GM19099 (cell line): Measurements from ENCODE around the gene NFX1.

Experiments used
- POLR2A ChIP-seq: IDR thresholded peaks from 3 replicates; pipeline ENCODE4 v1.6.1; 2011; ENCODE audit warnings: low read depth; ENCODE audit not compliant: insufficient read length; ENCODE audit errors: extremely low read depth

The NFX1 gene

DNA sequence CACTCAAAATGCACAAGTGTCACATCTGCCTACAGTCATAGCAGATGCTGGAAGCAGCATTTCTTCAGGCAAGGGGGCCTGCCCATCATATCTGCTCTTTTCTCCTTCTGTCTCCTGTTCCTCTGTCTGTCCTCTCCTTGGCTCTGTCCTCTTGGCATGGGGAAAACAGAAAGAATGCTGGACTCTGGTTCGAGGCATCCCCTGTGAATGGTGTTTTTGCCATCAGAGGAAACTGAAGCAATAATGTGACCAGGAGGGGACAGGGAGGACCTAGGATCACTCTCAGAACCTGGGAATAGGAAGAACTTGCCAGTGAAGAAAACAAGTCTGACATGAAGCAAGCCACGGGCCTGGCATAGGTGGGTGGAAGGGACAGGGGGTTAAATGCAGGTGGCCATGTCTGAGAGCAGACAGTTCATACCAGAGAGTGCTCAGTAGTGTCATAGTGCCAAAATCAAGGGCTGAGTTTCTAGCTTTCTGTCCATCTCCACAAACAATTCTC, 76.7 kb downstream of the NFX1 start:
- no peak for TF ChIP-seq POLR2A

DNA sequence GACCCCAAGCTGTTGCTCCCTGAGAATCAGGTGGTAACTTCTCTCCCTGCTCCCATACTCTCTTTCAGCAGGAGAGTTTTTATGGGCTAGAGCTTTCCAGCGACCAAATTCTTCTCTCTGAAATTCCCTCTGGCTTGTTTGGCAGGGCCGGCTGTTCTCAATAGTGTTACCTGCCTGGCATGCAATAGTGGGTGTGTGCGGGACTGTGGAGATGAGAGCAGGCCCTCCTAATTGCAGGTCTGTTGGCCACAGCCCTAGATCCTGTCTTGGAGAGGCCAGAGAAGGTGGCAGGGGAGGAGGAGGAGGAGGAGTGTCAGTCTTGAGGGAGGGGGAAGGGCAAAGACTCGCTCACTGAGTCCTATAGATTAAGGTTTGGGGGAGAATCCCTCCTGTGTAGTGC, 82.6 kb downstream of the NFX1 start:
- no peak for TF ChIP-seq POLR2A

DNA sequence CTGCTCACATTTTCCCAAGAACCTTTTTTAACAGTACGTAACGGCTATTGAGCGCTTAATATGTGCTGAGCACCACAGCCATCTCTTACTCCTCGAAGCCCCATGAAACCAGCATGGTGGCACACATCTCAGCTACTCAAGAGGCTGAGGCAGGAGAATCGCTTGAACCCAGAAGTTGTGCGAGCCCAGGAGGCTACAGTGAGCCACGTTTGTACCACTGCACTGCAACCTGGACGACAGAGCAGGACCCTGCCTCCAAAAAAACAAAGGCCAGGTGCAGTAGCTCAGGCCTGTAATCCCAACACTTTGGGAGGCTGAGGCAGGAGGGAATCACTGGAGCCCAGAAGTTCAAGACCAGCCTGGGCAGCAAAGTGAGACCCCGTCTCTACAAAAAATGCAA, 83.9 kb downstream of the NFX1 start:
- no peak for TF ChIP-seq POLR2A

DNA sequence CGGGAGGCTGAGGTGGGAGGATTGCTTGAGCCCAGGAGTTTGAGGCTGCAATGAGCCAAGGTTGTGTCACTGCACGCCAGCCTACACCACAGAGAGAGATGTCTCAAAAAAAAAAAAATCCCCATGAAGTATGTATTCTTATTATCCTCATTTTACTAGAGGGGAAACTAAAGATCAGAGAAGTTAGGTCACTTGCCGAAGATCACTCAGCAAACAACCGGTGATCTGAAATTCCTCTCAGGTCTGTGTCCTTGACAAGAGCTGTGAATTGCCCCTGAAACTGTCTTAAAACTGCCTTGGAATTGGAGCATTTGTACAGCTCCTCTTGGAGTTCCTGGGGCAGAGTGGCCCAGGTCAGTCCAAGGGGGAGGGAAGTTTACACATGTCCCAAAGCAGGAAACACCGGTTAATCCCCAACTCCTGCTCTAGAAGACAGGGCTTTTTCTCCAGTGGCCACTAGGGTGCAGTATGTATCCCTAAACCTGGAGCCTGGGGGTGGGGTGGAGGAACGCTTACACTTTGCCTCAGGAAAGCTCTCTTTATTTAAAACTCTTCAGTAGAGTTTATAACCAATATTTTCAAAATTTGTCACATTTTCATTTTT, 84.4 kb downstream of the NFX1 start:
- no peak for TF ChIP-seq POLR2A

DNA sequence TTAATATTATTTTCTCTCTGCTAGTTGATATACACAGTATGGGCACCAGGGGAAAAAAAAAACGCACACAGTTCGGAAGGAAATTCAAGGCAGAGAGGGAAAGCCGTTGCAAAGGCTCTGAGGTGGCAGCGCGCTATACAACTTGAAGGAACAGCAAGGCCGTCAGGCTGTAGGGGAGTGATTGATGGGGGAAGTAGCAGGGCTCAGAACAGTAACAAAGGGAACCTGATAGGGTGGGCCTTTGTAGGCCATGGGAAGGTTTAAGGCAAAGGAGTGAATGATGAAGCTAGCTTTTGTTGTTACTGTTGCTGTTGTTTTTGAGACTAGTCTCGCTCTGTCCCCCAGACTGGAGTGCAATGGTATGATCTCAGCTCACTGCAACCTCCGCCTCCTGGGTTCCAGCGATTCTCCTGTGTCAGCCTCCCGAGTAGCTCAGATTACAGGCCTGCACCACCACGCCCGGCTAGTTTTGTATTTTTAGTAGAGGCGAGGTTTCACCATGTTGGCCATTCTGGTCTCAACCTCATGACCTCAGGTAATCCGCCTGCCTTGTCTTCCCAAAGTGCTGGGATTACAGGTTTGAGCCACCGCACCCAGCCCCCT, 85.0 kb downstream of the NFX1 start:
- TF ChIP-seq POLR2A: no peak

DNA sequence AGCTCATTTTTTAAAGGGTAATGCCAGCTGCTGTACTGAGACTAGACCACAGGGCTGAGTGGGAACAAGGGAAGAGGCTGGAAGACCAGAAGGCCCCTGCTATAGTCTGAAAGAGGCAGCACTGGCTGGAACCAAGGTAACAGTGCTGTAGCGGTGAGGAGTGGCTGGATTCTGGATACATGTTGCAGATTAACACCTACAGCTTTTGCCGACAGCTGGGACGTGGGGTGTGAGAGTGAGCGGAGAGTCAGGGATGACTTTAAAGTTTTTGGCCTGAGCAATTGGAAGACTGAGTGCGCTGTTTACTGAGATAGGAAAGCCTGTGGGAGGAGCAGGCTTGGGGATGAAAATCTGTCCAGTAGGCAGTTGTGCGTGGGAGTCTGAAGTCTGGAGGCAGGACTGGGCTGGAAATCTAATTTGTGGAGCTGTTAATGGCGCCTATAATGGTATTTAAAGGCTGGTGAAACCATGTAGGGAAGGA, 85.6 kb downstream of the NFX1 start:
- TF ChIP-seq POLR2A: no peak

DNA sequence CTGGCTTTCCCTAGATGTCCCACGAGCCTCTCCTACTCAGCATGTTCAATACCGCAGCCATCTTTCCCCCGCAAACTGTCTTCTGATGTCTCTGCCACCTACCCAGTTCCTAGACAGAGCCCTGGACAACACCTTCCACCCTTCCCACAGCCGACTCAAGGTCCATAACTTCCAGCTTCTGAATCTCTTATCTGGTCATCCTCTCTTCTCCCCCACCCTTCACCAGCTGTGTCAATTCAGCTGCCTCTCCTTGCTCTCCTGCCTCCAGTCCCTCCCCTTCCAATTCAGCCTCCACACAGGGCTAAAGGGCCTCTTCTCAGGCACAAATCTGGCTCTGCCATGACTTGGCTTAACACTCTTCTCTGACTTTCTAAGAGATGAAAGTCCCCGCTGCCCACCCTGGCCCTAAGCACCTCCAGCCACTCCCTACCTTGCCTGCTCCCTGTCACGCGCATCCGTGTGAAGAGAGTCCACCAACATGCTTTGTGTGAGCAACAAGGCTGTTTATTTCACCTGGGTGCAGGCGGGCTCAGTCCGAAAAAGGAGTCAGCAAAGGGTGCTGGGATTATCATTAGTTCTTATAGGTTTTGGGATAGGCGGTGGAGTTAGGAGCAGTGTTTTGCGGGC, 86.9 kb downstream of the NFX1 start:
- no peak for TF ChIP-seq POLR2A

DNA sequence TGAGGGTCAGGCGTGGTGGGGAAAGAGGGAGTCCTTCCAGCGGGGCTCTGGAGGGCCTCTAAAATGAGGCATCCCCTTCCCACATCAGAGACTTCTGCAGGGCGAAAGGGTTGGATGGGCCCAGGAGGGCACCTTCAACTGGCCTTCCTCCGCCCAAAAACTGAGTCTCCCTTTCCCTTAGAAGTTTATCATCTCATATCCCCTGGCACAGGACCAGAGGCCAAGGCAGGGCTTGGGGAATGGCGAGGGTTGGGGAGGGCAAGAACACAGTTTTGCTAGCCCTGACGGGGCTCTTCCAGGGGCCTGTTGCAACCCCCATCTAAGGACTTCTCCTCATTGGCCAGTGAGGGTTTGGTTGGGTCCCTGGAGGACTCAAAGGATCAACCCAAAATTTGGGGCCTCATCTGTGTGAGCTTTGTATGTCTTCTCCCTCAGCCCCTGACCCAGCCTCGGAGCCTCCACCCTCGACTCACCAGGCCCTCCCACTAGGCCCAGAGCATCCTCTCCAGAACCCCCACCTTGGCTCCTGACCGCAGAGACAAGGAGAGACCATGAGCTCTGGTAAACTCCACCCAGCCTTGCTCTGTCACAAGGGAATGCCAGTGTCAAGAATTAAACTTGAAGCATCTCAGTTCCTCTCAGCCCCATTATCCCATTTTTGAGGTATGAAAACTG, 87.9 kb downstream of the NFX1 start:
- TF ChIP-seq POLR2A: no peak

DNA sequence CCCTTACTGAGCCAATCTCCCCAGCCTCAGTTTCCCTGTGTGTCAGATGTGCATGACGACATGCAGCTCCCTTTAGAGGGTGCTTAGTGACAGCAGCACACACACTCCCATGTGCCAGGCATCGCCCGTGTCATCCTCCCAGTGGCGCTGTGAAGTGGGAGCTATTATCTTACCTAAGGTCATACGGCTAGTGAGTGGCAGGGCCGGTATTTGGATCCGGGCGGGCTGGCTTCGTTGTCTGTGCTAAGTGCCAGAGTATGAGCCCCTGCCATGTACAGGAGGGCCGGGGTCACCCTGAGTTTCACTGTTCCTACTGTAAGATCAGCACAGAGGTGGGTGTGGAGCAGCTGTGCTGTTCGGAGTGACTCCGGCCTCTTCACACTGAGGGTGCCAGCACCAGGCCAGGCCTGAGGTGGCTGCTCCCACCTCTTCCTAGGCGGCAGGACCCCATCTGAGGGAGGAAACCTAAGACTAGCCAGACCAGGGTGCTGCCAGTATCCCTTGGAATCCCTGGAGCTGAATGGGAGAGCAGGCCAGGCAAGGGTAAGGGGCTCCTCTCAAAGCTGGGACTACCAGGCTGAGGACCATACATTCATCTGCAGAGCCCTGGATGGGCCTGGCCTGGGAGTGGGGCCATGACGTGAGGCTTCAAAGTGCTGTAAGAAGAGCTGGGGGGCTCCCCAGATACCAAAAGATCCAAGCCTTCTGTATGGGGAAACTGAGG, 89.5 kb downstream of the NFX1 start:
- TF ChIP-seq POLR2A: no peak

DNA sequence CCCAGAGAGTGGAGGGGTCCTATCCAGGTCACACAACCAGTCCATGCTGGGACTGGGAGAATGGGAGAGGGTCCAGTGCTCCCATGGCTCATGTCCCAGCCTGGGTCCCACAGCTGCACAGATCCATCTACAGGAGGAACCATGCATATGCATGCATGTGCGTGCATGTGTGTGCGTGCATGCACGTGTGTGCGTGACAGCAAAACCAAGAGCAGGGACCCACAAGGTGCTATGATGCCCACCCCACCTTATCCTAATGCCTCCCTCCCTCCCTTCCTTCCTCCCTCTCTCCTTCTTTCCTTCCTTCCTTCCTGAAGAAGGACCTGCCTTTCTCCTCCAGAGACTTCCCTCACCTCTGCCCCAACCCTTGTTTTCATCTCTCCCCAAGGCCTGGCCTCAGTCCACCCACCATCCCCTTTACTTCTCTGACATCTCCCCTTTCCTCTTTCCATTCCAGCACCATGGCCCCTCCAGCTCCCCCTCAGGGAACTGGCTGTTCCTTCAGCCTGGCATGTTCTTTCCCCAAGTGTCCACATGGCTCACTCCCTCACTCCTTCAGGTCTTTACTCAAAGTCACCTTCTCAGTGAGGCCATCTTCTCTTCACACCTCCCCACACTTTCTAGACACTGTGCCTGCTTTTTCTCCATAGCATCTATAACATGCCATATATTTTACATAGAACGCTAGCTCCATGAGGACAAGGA, 90.2 kb downstream of the NFX1 start:
- no peak for TF ChIP-seq POLR2A

DNA sequence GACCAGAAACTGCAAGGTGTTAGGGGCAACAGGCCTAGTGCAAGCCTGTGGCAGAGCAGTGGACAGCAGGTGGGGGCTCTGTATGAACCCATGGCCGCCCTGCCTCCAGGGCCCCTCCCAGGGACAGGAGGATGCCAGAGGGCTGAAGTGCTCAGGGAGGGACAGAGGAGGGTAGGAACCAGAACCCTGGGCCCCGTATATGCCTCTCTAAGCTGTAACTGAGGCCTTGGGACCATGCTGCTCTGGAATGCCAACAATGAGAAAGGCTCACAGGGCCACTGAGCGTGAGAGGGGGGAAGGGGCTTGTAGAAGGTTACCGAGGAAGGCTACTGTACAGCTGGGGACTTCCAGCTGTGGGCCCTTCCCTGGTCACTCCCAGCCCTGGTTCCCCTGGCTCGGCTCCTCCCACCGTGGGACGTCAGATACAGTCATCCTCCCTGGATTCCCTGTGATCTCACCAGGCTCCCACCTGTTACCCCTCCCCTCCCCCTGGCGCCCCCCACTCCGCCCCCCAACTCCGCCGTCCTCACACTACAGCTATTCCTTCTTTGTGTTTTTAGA, 91.0 kb downstream of the NFX1 start:
- TF ChIP-seq POLR2A: no peak

DNA sequence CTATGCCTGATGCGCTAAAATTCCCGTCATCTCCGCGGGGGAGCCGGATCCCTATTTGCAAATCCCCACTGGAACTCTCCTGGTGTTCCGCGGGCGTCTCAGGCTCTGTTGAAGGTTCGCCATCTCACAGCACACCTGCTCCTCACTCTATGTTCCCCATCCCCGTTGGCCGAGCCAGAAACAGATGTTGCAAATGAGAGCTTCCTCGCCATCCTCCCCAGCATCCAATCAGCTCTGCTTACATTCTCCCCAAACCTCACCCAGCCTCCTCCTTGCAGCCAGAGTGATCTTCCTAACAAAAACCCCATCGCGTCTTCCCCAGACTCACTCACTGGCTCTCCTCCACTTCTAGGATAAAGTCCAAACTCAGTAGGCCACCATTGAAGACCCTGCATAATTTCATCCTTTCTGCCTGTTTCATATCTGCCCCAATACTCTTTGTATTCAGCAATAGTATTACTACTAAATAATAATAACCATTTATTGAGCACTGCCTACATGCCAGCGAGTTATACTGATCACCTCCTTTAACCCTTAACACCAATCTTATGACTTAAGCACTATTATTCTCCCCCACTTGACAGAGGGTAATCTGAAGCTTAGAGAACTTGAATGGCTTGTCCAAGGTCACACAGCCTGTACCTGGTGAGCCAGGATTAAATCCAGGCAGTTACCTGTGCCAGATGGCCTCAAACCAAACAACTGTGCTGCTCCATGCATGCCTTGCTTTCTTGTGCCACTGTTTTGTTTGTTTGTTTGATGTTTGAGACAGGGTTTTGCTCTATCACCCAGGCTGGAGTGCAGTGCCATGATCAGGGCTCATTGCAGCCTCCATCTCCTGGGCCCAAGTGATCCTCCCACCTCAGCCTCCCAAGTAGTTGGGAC, 98.0 kb downstream of the NFX1 start:
- no peak for TF ChIP-seq POLR2A

DNA sequence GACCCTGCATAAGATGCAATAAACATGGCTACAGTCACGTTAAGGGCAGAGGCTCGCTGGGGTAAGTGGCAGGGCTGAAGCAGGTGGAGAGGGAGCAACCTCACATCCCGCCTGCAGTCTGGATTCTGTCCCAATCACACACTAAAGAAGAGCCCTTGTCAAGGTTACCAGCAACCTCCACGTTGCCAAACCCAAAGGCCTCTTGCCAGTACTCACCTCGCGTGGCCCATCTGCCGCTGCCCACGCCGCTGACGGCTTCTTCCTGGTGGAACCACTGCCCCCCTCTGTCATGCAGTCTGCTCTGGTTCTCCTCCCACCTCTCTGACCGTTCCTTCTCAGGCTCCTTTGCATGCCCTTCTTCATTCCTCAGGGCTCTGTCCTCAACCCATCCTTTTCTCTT, 103.3 kb downstream of the NFX1 start:
- TF ChIP-seq POLR2A: no peak
